Bronchial epithelial cell (primary cell): ENCODE measurements around the gene TREML4. TPM values are rescaled to one million over a fixed set of nuclear protein-coding genes. Genes with fewer than 3 reads are reported as not detected.

Experiments used
- DNase-seq: peaks from one replicate; pipeline ENCODE4 v3.0.0-alpha.2; 2010; ENCODE audit warnings: low read depth
- FAIRE-seq: peaks from 2 replicates; lab custom pipeline; 2011; peaks lifted over from hg19 to GRCh38; lab: Jason Lieb, UNC
- H3K27me3 ChIP-seq: 2 replicates; pipeline ENCODE4 v1.5.1; 2011; ENCODE audit warnings: low read length; ENCODE audit not compliant: control insufficient read depth, insufficient read depth
- H3K36me3 ChIP-seq: 2 replicates; pipeline ENCODE4 v1.5.1; 2011; ENCODE audit warnings: low read length; ENCODE audit not compliant: control insufficient read depth, insufficient read depth
- H3K4me3 ChIP-seq: 2 replicates; pipeline ENCODE4 v1.5.1; 2011; ENCODE audit warnings: mild to moderate bottlenecking, low read depth, low read length, control low read depth
- CTCF ChIP-seq: IDR thresholded peaks from 2 replicates; pipeline ENCODE4 v1.5.1; 2011; ENCODE audit warnings: mild to moderate bottlenecking, moderate library complexity, low read length, control low read depth, inconsistent platforms; ENCODE audit not compliant: insufficient read depth, severe bottlenecking
- total RNA-seq: library from RNA; depleted of rRNA; stranded (reverse); fragments of >200 nt; gene quantifications from 2 replicates; pipeline ENCODE4 v1.2.1, GENCODE V29; 2014

The TREML4 gene
- total RNA-seq, 1 donor from 2014 or later: not detected

DNA sequence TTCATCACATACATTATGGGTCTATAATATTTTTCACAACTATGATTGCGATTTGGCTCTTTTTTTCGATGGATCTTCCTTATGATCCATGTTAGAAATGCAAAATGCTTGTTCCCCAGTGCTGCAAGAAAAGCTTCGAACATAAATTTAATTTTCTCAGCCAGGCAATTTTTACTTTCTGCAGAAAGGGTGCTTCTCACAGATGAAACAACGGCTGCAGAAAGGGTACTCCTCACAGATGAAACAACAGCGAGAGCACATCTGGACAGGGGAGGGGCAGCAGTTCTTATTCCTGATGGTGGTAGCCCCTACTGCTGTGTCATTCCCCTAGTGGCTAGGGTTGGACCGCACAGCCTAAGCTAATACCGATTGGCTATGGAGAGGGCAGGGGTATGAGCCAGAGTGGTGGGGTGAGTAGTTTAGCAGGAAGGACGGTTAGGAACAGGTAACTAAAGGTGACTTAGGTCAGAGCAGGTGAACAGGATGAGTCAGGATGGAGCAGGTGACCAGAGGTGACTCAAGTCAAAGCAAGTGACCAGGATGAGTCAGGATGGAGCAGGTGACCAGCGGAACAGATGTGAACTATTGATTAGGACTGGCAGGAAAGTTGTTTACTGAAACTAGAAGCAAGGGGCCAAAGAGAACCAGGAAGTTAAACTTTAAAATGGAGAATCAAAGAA lies 13.4 kb upstream of the TREML4 start:
- Histone ChIP-seq H3K4me3 (no peak overlapping the region), H3K27me3 (no peaks in the 10 kb centered on the region), H3K36me3 (no peaks in the 10 kb centered on the region)
- no peak for TF ChIP-seq CTCF
- FAIRE-seq: no peak
- DNase-seq: no peak

DNA sequence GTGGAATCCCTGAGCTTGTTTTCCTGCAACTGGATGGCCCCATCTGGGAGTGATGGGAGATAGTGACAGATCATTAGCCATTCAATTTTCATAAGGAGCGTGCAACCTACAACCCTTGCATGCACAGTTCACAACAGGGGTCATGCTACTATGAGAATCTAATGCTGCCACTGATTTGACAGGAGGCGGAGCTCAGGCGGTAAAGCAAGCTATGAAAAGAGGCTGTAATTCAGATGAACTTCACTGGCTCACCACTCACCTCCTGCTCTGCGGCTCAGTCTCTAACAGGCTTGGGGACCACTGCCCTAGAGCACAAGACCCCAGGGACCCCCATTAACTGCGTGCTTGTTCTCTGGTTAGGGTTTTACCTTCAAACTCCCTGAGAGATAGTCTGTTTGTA lies 12.4 kb upstream of the TREML4 start:
- no peaks in the 10 kb centered on the region for H3K27me3 ChIP-seq
- FAIRE-seq (no peak), DNase-seq (no peak)
- H3K4me3 ChIP-seq: no peak overlapping the region
- TF ChIP-seq CTCF: no peak
- H3K36me3 ChIP-seq: no peaks in the 10 kb centered on the region

DNA sequence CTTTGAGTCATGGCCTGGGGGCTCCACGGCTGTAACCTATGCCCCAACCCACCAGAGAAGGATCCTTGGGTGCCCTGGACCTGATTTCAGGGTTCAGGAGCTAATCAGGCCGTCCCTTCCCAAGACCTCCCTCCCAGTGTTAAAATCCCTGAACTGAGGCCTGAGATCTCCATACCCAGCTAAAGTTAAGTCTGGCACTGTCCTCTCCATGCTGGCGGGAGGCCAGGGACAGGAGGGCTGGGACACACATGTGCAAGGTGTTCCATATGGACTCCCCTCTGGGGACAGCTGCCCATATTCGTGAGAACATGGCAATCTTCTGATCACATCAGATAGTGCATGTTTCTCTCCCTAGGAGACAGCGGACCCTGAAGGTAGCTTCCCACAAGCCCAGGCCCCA lies 11.5 kb upstream of the TREML4 start:
- TF ChIP-seq CTCF: no peak

GRCh38 chr6:41222045-41222444 lies 6.1 kb upstream of the TREML4 start:
- TF ChIP-seq CTCF: no peak
- Histone ChIP-seq H3K27me3 (peaks cover 5% of the 10 kb centered on the region), H3K4me3 (no peak overlapping the region), H3K36me3 (no peaks in the 10 kb centered on the region)
- DNase-seq (no peak), FAIRE-seq (no peak)

More for the DNA sequence above, 11.5 kb upstream of the TREML4 start:
- FAIRE-seq (no peak), DNase-seq (no peak)
- no peak overlapping the region for H3K4me3 ChIP-seq
- no peaks in the 10 kb centered on the region for H3K36me3 ChIP-seq
- peaks cover 2% of the 10 kb centered on the region for H3K27me3 ChIP-seq

- Histone ChIP-seq H3K36me3 (no peaks in the 10 kb centered on the region), H3K4me3 (no peak overlapping the region), H3K27me3 (peaks cover 5% of the 10 kb centered on the region)
- no peak for TF ChIP-seq CTCF
- FAIRE-seq: no peak
- no peak for DNase-seq
These were observed 5.6 kb upstream of the TREML4 start for GRCh38 chr6:41222513-41222912.

GRCh38 chr6:41224800-41225199 lies 3.3 kb upstream of the TREML4 start:
- DNase-seq (no peak), FAIRE-seq (no peak)
- no peak for TF ChIP-seq CTCF
- H3K27me3 ChIP-seq: peaks cover 7% of the 10 kb centered on the region
- H3K4me3 ChIP-seq: no peak overlapping the region
- no peaks in the 10 kb centered on the region for H3K36me3 ChIP-seq
